ENCODE data around the gene CPAMD8.
"Not testable (repeated sequence)": the region's sequence is repeated elsewhere in the genome, so short reads cannot be mapped to it uniquely, and the experiment has no call there.

Gene CPAMD8

GRCh38 chr19:17021328-17021727 is 5.3 kb downstream of the CPAMD8 start:
- peak overlapping the region; percentile 16 for H3K4me3 ChIP-seq (ENCODE audit: low read depth, low read length)
- no peak for TF ChIP-seq CTCF (IDR thresholded peaks at IDR 0.05; ENCODE audit: low read depth, low read length)
- TF ChIP-seq POLR2A (IDR thresholded peaks at IDR 0.05; ENCODE audit: extremely low read depth, insufficient read length), result no peak
- TF ChIP-seq MAX (IDR thresholded peaks at IDR 0.05; ENCODE audit: low read depth, low read length), result no peak
- TF ChIP-seq MYC (IDR thresholded peaks at IDR 0.05; ENCODE audit: low read depth, low read length), result no peak
- DNase-seq (ENCODE audit: low read depth), result peak; percentile 76

- peak; percentile 71; the same call in 1 of the 2 replicates for TF ChIP-seq MAX (IDR thresholded peaks at IDR 0.05; ENCODE audit: low read depth, low read length)
- TF ChIP-seq CTCF (IDR thresholded peaks at IDR 0.05; ENCODE audit: low read depth, low read length), result no peak
- DNase-seq (ENCODE audit: low read depth), result peak; percentile 75
- H3K4me3 ChIP-seq (ENCODE audit: low read depth, low read length), result no peak overlapping the region
These were observed 5.8 kb downstream of the CPAMD8 start for GRCh38 chr19:17020823-17021222.

GRCh38 chr19:17020385-17020784 is 6.2 kb downstream of the CPAMD8 start:
- no peak for DNase-seq (ENCODE audit: low read depth)
- TF ChIP-seq CTCF (IDR thresholded peaks at IDR 0.05; ENCODE audit: low read depth, low read length) (no peak), POLR2A (IDR thresholded peaks at IDR 0.05; ENCODE audit: extremely low read depth, insufficient read length) (no peak), MYC (IDR thresholded peaks at IDR 0.05; ENCODE audit: low read depth, low read length) (no peak), MAX (IDR thresholded peaks at IDR 0.05; ENCODE audit: low read depth, low read length) (no peak)
- H3K4me3 ChIP-seq (ENCODE audit: low read depth, low read length), result no peak overlapping the region

GRCh38 chr19:17014212-17014861 is 12.3 kb downstream of the CPAMD8 start:
- DNase-seq (ENCODE audit: low read depth); H3K4me3 ChIP-seq (ENCODE audit: low read depth, low read length): not testable (repeated sequence)

GRCh38 chr19:17011485-17011884 is 15.1 kb downstream of the CPAMD8 start:
- H3K4me3 ChIP-seq (ENCODE audit: low read depth, low read length), result no peak overlapping the region
- DNase-seq (ENCODE audit: low read depth), result no peak
- TF ChIP-seq MAX (IDR thresholded peaks at IDR 0.05; ENCODE audit: low read depth, low read length) (no peak), MYC (IDR thresholded peaks at IDR 0.05; ENCODE audit: low read depth, low read length) (no peak)

GRCh38 chr19:17006579-17006978 is 20.0 kb downstream of the CPAMD8 start:
- TF ChIP-seq MAX (IDR thresholded peaks at IDR 0.05; ENCODE audit: low read depth, low read length) (no peak), CTCF (IDR thresholded peaks at IDR 0.05; ENCODE audit: low read depth, low read length) (no peak), MYC (IDR thresholded peaks at IDR 0.05; ENCODE audit: low read depth, low read length) (no peak), POLR2A (IDR thresholded peaks at IDR 0.05; ENCODE audit: extremely low read depth, insufficient read length) (no peak)
- no peak for DNase-seq (ENCODE audit: low read depth)

GRCh38 chr19:17005000-17005399 is 21.6 kb downstream of the CPAMD8 start:
- TF ChIP-seq MYC (IDR thresholded peaks at IDR 0.05; ENCODE audit: low read depth, low read length) (no peak), CTCF (IDR thresholded peaks at IDR 0.05; ENCODE audit: low read depth, low read length) (peak; percentile 26)

More at GRCh38 chr19:17006579-17006978, 20.0 kb downstream of the CPAMD8 start:
- H3K4me3 ChIP-seq (ENCODE audit: low read depth, low read length), result no peak overlapping the region

More at GRCh38 chr19:17005000-17005399, 21.6 kb downstream of the CPAMD8 start:
- H3K4me3 ChIP-seq (ENCODE audit: low read depth, low read length), result no peak overlapping the region
- peak; percentile 40 for DNase-seq (ENCODE audit: low read depth)

All from NB4 (cell line).